GM18499 (cell line): ENCODE data around the gene AFMID.
"Not testable (repeated sequence)": the region's sequence is repeated elsewhere in the genome, so short reads cannot be mapped to it uniquely, and the experiment has no call there.

Source experiments
- ATAC-seq: cut with Tn5 transposase; IDR thresholded peaks from one replicate; pipeline ENCODE4 v1.9.1; 2021; ENCODE audit warnings: moderate number of reproducible peaks; ENCODE audit not compliant: insufficient read depth, unreplicated experiment

AFMID gene

GRCh38 chr17:78151514-78152008 is 35.6 kb upstream of the AFMID start:
- no peak for ATAC-seq

- ATAC-seq = no peak
Measured at GRCh38 chr17:78154903-78155811, 32.0 kb upstream of the AFMID start.

- peak; percentile 44 for ATAC-seq
Measured at GRCh38 chr17:78159575-78160158, 27.5 kb upstream of the AFMID start.

DNA sequence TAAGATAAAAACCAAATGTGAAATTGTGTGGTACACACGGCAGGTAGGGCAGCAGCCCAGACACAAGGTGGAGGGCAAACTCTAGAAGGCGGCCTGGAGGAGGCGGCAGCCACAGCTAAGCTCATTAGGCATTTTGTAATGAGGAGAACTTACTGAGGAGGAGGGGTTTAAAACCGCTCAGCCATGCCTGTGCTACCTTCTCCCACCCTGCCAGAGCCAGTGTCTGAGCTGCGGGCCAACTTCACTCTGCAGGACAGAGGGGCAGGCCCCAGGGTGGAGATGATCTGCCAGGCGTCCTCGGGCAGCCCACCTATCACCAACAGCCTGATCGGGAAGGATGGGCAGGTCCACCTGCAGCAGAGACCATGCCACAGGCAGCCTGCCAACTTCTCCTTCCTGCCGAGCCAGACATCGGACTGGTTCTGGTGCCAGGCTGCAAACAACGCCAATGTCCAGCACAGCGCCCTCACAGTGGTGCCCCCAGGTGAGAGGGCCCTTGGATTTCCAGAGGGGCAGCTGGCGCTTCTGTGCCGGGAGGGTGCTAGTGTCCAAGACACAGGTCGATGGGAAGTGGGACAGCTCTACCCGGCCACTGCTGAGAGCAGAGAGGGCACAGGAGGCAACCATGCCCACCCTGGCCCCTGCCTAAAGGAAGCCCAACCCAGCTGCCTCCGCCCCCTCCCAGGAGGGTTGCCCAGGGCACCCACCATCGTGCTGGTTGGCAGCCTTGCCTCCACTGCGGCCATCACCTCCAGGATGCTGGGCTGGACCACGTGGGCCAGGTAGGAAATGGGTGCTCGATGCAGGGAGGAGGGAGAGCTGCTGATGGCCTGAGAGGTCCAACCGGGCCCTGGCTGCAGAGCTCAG is 23.0 kb upstream of the AFMID start:
- ATAC-seq = no peak

GRCh38 chr17:78164748-78165607 is 22.2 kb upstream of the AFMID start:
- ATAC-seq = no peak

DNA sequence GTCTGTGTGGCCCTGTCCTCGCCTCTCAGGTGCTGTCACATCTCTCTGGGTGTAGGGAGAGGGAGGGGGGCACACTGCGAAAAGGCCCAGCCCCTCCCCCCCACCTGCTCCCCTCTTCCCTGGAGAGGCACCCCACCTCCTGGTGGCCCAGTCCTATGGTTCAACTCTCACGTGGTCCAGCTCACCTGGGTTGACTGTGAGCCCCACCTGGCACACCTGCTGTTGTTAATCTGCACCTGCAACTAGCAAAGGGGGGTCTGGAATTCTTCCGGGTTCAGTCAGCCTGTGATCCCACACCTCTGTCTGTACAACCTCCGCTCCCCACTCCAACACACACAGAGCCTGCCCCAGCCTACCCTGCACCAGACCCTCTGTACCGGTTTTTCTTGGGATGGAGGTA is 20.7 kb upstream of the AFMID start:
- ATAC-seq = no peak

DNA sequence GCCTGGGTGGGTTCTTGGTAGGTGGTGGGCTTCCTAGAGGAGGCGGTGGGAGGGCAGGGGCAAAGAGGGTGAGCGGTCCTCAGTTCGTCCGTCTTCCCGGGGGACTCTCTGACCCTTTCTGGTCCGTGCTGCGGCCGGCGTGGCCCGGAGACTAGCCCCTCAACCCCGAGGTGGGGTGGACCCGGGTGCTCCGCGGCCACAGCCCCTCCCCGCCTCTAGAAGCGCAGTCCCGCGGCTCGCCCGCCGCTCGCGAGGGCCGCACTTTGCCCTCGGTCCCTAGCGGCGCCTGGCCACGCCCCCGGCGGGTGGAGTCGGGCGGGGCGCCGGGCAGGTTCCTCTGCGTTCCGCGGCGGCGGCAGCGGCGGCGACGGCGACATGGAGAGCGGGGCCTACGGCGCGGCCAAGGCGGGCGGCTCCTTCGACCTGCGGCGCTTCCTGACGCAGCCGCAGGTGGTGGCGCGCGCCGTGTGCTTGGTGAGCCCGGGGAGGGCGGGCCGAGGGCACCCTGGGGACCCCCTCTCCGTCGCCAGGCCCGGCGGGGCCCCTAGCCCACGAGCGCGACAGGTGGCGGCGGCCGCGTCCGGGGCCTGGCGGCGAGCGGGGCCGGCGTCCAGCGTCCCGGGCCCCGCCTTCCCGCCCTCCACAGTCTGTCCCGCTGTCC is 18.8 kb upstream of the AFMID start, which contains the start of gene SYNGR2:
Gene SYNGR2 (plus strand): TSS at position 340 of the 661 bp plus-strand sequence. CDS start 36 bp downstream, at position 376.
- ATAC-seq = no peak

DNA sequence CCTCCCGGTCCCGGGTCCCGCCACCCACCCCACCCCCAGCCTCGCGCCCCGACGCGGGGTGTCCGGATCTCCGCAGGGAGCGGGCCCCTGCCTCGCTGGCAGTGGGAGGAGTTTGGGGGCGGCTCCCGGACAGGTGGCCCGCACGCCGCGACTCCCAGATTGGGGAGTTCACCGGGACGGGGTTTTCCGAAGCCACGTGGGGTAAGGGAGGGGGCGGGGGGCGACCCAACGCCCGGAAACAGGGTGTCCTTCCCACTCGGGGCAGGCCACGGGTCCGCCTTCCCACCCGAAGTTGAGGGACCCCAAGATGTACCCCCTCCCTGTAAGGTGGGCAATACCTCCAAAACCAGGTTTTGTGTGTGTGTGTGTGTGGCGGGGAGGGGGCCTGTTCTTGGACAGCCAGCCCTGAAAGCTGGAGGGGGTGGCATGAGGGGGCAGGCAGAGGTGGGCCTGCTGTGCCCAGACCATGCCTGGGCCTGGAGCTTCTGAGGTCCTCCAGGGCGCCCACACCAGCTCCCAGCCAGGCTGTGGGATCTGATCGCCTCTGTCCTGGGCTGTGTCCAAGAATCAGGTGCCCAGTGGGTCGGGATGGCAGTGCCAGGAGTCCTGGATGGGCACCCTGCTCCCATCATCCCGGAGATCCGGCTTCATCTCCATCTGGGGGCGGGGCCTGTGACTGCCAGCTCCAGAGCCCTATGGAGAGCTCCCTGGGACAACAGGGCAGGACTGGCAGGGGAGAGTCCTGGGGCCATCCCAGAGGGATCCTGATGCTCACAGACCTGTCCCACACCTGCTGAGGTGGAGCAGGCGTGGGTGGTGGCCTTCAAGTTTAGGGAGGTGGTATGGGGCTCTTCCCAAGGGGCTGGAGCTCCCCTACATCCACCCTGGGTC is 18.0 kb upstream of the AFMID start:
- ATAC-seq = no peak

- no peak for ATAC-seq
Measured at GRCh38 chr17:78170692-78171590, 16.2 kb upstream of the AFMID start.

GRCh38 chr17:78171591-78172248 is 15.4 kb upstream of the AFMID start:
- not testable (repeated sequence) for ATAC-seq

- no peak for ATAC-seq
Measured at GRCh38 chr17:78172249-78173051, 14.7 kb upstream of the AFMID start.

GRCh38 chr17:78173097-78173715 is 14.0 kb upstream of the AFMID start:
- no peak for ATAC-seq

DNA sequence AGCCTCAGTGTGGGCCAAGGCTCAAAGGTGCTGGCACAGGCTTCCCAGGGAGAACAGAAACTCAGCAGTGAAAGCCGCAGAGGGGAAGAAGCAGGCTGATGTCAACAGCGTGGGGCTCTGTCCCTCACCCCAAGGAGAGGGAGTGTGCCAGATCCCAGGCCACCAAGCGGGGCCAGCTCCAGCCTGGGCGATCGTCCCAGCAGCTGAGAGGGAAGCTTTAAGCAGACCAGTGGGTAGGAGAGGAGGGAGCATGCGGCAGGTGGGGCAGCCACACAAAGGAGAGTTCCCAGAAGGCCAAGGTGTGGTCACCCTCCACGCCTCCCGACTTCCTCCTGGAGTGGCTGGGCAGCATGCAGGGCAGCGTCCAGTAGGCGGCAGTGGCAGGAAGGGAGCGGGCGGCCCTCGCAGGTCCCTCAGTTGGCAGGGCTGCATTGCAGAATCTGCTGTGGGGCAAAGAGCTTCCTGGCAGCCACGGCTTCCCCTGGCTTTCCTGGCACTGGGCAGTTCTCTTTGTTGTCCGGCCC is 12.8 kb upstream of the AFMID start:
- no peak for ATAC-seq

DNA sequence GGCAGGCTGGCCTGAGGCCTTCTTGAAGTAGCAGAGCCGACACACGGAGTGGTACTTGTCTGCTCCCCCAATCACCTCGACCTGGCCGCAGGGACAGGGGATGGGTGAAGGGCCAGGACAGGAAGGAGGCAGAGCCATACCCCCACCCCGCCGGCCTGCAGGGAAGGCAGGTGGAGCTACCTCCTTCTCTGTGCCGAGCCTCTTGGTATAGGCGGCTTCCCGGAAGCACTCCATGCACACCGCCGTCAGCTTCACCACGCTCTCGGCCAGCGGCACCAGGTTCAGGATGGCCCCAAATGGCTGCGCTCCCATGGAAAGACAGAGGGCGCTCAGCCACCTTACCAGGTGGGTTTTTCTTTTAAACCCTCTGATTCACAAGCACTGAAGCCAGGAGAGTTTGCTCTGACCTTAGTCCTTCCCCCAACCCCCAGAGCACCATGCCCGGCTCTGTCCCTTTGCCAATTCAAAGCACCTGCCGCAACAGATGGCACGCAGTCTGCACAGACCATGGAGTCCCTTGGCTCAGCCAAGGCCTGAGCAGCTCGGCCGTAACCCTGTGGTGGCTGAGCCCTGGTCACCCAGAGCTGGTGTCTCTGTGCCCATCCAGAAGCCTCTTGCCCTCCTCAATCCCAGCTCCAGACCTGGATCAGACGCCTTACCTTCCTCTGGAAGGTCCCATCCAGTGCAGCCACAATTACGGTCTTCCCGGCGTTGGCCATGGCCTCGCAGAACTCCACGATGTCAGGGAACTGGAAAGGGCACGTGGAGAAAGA is 12.1 kb upstream of the AFMID start:
- no peak for ATAC-seq

GRCh38 chr17:78175643-78175981 is 11.6 kb upstream of the AFMID start:
- ATAC-seq = no peak
